ENCODE results near the gene CYTL1. TPM values are rescaled to one million over a fixed set of nuclear protein-coding genes. Genes with fewer than 3 reads are reported as not detected.

CYTL1 gene
- total RNA-seq, 1 experiment from 2014 or later = 3.2 TPM

DNA sequence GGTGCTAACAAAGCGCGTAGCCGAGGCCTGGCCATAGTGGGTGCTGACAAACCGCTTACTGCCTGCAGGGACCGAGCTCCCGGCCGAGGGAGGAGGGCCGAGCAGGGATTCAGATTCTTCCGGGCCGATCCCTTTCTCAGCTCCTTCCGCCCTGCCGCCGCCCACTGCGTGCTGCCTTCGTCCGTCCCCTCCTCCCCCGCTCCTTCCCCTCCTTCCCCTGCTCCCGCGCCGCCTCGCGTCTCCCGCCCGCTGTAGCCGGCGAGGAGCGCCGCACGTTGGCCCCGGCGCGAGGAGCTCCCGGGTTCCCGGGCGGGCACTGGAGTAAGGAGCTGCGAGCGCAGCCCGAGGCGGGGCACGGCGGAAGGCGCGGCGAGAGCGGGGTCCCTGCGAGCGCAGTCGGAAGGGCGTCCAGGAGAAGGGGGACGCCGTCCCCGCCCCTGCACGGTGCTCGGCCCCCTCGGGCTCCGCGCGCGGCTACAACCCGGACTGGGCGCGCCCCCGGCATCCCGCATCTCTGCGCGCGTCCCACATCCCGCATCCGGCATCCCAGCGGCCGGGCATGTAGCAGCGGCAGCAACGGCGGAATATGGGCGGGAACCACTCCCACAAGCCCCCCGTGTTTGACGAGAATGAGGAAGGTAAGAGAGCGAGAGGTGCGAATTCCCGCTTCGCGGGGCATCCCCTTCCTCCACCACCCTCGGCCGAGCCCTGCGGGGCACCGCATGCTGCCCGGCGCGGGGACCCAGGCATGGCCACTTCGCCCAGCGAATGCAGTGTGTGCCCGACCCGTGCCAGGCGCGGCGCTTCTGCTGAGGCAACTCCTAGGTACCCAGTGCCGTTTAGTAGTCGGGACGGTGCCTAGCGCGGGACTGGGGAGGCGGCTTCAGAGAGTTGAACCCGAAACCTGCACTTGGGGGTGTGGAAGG lies 32.3 kb upstream of the CYTL1 start, which contains the start of gene STK32B (continued):
- TF ChIP-seq ATF1 (CRISPR knock-in tag; IDR thresholded peaks at IDR 0.05) = no peak
- TF ChIP-seq, protein P1, sequence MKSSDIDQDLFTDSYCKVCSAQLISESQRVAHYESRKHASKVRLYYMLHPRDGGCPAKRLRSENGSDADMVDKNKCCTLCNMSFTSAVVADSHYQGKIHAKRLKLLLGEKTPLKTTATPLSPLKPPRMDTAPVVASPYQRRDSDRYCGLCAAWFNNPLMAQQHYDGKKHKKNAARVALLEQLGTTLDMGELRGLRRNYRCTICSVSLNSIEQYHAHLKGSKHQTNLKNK (CRISPR knock-in tag; IDR thresholded peaks at IDR 0.05) = no peak
- peak; percentile 22; the same call in 1 of the 2 replicates for TF ChIP-seq TP53 (CRISPR knock-in tag; IDR thresholded peaks at IDR 0.05)
- TF ChIP-seq, protein P2, sequence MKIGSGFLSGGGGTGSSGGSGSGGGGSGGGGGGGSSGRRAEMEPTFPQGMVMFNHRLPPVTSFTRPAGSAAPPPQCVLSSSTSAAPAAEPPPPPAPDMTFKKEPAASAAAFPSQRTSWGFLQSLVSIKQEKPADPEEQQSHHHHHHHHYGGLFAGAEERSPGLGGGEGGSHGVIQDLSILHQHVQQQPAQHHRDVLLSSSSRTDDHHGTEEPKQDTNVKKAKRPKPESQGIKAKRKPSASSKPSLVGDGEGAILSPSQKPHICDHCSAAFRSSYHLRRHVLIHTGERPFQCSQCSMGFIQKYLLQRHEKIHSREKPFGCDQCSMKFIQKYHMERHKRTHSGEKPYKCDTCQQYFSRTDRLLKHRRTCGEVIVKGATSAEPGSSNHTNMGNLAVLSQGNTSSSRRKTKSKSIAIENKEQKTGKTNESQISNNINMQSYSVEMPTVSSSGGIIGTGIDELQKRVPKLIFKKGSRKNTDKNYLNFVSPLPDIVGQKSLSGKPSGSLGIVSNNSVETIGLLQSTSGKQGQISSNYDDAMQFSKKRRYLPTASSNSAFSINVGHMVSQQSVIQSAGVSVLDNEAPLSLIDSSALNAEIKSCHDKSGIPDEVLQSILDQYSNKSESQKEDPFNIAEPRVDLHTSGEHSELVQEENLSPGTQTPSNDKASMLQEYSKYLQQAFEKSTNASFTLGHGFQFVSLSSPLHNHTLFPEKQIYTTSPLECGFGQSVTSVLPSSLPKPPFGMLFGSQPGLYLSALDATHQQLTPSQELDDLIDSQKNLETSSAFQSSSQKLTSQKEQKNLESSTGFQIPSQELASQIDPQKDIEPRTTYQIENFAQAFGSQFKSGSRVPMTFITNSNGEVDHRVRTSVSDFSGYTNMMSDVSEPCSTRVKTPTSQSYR (CRISPR knock-in tag; IDR thresholded peaks at IDR 0.05) = no peak
- TF ChIP-seq, protein P3, sequence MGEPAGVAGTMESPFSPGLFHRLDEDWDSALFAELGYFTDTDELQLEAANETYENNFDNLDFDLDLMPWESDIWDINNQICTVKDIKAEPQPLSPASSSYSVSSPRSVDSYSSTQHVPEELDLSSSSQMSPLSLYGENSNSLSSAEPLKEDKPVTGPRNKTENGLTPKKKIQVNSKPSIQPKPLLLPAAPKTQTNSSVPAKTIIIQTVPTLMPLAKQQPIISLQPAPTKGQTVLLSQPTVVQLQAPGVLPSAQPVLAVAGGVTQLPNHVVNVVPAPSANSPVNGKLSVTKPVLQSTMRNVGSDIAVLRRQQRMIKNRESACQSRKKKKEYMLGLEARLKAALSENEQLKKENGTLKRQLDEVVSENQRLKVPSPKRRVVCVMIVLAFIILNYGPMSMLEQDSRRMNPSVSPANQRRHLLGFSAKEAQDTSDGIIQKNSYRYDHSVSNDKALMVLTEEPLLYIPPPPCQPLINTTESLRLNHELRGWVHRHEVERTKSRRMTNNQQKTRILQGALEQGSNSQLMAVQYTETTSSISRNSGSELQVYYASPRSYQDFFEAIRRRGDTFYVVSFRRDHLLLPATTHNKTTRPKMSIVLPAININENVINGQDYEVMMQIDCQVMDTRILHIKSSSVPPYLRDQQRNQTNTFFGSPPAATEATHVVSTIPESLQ (CRISPR knock-in tag; IDR thresholded peaks at IDR 0.05) = 0 out of 2 replicates have a peak, but pooled peaks have one; percentile 51
- TF ChIP-seq ZNF263 (CRISPR knock-in tag; IDR thresholded peaks at IDR 0.05; ENCODE audit: low read depth) = 0 out of 2 replicates have a peak, but pooled peaks have one; percentile 57
- TF ChIP-seq GRHL2 (CRISPR knock-in tag; IDR thresholded peaks at IDR 0.05; ENCODE audit: insufficient replicate concordance, severe bottlenecking) = no peak
- TF ChIP-seq NR1H2 (CRISPR knock-in tag; IDR thresholded peaks at IDR 0.05) = 0 out of 2 replicates have a peak, but pooled peaks have one; percentile 34
- no peak; the same call in 1 of the 2 replicates for TF ChIP-seq ESRRA (CRISPR knock-in tag; IDR thresholded peaks at IDR 0.05; ENCODE audit: borderline replicate concordance)
- TF ChIP-seq, protein P4, sequence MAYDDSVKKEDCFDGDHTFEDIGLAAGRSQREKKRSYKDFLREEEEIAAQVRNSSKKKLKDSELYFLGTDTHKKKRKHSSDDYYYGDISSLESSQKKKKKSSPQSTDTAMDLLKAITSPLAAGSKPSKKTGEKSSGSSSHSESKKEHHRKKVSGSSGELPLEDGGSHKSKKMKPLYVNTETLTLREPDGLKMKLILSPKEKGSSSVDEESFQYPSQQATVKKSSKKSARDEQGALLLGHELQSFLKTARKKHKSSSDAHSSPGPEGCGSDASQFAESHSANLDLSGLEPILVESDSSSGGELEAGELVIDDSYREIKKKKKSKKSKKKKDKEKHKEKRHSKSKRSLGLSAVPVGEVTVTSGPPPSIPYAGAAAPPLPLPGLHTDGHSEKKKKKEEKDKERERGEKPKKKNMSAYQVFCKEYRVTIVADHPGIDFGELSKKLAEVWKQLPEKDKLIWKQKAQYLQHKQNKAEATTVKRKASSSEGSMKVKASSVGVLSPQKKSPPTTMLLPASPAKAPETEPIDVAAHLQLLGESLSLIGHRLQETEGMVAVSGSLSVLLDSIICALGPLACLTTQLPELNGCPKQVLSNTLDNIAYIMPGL (CRISPR knock-in tag; IDR thresholded peaks at IDR 0.05) = peak; percentile 96

DNA sequence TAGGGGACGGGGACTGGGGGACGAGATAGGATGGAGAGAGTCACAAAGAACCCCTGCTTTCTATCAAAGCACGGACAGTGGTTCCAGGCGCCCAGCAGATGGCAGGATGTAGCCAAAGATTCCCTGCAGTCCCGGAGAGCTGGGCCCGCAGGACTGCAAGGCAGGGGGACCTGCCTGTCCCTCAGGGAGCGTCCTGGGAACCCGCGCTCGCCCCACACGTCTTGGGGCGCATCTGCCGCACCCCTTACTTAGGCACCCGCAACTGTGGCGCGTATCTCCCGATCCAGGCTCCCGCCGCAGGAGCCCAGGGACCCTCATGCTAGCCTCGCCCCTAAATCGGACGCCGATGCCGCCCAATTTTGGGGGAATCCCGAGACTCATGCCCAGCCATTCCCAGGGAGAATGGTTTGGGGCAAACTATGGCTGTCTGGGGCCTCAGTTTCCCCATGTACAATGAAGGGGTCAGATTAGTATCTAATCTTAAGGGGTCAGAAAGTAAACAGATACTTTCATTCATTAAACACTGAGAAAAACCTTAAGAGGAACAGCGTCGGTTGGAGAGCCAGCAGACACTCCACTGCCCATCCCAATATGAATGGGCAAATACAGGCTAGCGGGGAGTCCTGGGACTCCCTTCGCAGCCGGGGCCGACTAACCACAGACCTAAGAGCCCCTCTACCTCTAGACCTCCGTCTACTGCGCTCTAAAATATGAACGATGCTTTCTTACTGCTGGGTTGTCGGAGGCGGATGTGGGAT lies 31.4 kb upstream of the CYTL1 start:
- ChIA-PET POLR2A (no interaction called here), CTCF (interaction anchor here (0.6 to 2.2 kb wide), 25 partner anchors 8 to 658 kb away, joined by 3 to 10 read pairs (median 4); partner anchors contain the start of gene EVC2)
- DNase-seq (ENCODE audit: low spot score) (peak; percentile 81), ATAC-seq (peak; percentile 79)
- Mint-ChIP-seq H3K27me3 (ENCODE audit: low read depth) (peaks cover 70% of the 10 kb centered on the region), H3K9me3 (peaks cover 7% of the 10 kb centered on the region; the same call in 1 of the 2 replicates), H3K4me1 (peaks cover 8% of the 10 kb centered on the region; the same call in 1 of the 2 replicates), H3K27ac (no peak overlapping the region), H3K36me3 (no peaks in the 10 kb centered on the region), H3K4me3 (peak overlapping the region; percentile 87)
- TF ChIP-seq CREM (CRISPR knock-in tag; IDR thresholded peaks at IDR 0.05) (no peak), JUN (CRISPR knock-in tag; IDR thresholded peaks at IDR 0.05) (no peak), EMX1 (CRISPR knock-in tag; IDR thresholded peaks at IDR 0.05) (no peak), ETV6 (CRISPR knock-in tag; IDR thresholded peaks at IDR 0.05) (no peak), FOXK1 (CRISPR knock-in tag; IDR thresholded peaks at IDR 0.05) (no peak)
- TF ChIP-seq, protein P5, sequence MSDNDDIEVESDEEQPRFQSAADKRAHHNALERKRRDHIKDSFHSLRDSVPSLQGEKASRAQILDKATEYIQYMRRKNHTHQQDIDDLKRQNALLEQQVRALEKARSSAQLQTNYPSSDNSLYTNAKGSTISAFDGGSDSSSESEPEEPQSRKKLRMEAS (CRISPR knock-in tag; IDR thresholded peaks at IDR 0.05) = peak; percentile 15; the same call in 1 of the 2 replicates
- TF ChIP-seq, protein P6, sequence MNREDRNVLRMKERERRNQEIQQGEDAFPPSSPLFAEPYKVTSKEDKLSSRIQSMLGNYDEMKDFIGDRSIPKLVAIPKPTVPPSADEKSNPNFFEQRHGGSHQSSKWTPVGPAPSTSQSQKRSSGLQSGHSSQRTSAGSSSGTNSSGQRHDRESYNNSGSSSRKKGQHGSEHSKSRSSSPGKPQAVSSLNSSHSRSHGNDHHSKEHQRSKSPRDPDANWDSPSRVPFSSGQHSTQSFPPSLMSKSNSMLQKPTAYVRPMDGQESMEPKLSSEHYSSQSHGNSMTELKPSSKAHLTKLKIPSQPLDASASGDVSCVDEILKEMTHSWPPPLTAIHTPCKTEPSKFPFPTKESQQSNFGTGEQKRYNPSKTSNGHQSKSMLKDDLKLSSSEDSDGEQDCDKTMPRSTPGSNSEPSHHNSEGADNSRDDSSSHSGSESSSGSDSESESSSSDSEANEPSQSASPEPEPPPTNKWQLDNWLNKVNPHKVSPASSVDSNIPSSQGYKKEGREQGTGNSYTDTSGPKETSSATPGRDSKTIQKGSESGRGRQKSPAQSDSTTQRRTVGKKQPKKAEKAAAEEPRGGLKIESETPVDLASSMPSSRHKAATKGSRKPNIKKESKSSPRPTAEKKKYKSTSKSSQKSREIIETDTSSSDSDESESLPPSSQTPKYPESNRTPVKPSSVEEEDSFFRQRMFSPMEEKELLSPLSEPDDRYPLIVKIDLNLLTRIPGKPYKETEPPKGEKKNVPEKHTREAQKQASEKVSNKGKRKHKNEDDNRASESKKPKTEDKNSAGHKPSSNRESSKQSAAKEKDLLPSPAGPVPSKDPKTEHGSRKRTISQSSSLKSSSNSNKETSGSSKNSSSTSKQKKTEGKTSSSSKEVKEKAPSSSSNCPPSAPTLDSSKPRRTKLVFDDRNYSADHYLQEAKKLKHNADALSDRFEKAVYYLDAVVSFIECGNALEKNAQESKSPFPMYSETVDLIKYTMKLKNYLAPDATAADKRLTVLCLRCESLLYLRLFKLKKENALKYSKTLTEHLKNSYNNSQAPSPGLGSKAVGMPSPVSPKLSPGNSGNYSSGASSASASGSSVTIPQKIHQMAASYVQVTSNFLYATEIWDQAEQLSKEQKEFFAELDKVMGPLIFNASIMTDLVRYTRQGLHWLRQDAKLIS (CRISPR knock-in tag; IDR thresholded peaks at IDR 0.05; ENCODE audit: borderline replicate concordance) = no peak
- TF ChIP-seq, protein P7, sequence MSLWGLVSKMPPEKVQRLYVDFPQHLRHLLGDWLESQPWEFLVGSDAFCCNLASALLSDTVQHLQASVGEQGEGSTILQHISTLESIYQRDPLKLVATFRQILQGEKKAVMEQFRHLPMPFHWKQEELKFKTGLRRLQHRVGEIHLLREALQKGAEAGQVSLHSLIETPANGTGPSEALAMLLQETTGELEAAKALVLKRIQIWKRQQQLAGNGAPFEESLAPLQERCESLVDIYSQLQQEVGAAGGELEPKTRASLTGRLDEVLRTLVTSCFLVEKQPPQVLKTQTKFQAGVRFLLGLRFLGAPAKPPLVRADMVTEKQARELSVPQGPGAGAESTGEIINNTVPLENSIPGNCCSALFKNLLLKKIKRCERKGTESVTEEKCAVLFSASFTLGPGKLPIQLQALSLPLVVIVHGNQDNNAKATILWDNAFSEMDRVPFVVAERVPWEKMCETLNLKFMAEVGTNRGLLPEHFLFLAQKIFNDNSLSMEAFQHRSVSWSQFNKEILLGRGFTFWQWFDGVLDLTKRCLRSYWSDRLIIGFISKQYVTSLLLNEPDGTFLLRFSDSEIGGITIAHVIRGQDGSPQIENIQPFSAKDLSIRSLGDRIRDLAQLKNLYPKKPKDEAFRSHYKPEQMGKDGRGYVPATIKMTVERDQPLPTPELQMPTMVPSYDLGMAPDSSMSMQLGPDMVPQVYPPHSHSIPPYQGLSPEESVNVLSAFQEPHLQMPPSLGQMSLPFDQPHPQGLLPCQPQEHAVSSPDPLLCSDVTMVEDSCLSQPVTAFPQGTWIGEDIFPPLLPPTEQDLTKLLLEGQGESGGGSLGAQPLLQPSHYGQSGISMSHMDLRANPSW (CRISPR knock-in tag; conservative IDR thresholded peaks at IDR 0.05; ENCODE audit: low read depth) = no peak

Data from WTC11 (cell line).